ENCODE data around the gene PTCH1.
A peak's percentile ranks its signal among the peaks of the same experiment; 100 is the strongest.

The PTCH1 gene

DNA sequence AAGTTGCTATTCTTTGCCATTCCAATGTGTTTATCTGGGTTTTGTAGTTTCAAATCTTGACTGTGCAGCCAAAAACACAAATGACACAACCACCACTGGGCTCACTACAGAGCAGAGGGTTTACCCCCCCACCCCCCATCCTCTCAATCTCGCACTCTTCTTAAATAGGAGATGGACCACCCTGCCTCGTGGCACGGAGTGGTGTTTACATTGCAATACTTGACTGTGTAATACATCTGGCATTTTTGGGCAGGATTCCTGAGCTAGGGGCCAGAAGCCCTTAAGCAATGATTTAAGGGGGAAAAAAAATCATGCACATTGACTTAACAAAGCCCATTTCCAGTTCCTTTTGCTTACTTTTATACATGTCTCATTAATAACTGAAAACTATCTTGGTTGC lies 19.0 kb downstream of the PTCH1 start:
- no peak for DNase-seq

DNA sequence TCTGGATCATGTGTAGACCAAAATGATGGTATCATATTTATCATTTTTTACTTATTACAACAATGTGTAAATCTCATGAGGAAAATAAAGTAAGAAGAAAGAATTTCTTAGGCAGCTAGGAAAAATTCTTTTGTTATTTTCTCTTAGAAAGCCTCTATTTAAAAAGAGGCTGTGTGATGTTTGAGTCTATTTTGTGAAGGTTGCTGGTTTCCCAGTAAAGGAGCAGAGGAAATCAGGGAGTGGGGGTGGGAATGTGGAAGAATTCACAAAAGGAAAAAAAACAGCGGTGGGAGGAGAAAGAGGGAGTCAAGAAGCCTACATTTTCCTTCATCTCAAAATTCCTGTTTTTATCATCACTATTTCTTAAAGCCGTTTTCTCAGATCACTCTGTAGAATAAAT lies 20.1 kb downstream of the PTCH1 start:
- no peak for DNase-seq

DNA sequence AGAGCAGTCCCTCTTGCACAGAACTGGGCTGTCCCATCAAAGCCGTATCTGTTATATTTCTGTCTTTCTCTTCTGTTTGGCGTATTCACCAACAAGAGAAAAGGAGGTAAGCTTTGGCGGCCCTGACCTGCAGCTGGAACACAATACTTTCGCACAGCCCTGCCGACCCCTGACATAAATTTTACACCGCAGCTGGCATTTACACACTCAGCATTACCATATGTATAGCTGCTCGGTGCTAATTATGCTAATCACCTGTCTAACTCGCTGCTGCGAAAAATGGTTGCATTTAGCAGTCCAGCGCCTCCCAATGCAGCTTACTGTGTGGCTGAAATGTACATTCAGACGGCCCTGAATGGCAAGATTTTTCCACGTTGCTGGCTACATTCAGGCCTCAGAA lies 20.8 kb downstream of the PTCH1 start:
- no peak for DNase-seq

DNA sequence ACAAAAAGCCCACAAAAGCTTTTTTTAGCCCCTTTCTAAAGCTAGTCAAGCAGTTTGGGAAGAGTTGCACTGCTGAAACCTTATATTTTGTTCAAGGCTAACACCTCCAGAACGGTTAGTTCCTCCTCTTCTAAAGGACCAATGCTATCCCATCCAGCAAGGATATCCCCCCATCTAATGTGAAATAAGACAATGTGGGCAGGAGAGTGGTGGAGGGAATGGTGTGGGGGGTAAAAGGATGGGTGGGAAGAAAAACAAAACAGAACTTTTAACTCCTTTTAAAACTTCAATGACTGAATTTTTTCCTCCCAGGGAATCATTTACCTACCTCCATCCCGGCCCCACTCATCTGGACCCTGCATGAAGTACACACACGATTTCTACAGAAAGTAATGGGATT lies 21.2 kb downstream of the PTCH1 start:
- no peak for DNase-seq

DNA sequence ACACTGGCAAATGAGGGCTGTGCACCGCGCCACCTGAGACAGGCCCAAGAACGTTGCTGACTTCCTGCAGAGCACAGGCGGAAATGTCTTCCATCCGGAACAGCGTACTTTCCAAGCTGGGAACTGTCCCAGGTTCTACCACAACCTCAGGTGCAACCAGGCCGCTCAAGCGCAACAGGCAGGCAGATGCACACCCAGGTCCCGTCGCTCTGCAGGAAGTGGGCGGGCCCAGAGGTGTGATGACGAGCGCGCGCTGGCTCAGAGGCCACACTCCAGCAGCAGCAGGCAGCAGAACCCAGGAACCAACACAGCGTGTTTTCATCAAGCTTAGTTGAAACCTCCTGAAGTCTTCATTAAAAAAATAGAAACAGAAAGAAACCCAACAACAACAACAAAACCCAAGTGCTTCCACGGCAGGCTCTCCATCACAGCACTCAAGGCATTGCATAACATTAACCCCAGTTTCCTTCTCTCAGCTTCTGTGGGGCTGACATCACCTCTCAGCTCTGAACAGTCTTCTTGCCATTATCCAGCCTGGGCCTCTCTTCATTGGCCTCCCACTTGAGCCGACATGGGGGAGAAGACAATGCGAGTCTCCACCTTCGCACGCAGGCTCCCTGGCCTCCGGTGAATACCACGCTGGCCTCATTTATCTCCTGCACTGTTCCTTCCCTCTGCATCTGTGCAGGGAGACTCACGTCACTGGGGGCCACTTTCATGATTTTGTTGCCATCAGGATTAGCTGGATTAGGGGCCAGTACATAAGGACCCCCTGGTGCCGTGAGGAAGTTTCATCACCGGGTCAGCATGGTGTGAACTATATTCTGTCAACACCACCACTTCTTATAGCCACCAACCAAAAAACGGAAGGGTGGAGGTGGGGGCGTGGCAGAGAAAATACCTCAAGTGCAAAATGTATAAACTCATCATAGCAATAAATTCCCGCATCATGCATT lies 22.1 kb downstream of the PTCH1 start:
- DNase-seq: peak; percentile 63 to 69

DNA sequence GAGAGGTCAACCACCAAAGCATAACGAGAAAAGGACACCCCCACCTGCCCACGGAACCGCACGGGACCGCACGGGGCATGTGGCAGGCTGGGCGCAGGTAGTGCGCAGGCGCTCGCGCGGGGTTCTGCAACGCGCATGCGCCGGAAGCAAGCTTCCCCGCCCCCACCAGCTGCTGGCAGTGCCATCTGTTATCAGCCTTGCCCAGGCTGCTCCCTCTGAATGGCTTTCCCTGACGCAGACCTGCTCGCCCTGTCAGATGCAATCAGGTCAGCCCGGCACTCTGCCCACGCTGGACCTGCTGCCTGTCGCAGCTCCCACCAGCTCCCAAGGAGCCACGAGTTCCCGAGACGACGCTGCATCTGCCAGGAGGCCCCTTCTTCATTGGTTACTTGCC lies 22.8 kb downstream of the PTCH1 start:
- DNase-seq: peak; percentile 70 to 75

DNA sequence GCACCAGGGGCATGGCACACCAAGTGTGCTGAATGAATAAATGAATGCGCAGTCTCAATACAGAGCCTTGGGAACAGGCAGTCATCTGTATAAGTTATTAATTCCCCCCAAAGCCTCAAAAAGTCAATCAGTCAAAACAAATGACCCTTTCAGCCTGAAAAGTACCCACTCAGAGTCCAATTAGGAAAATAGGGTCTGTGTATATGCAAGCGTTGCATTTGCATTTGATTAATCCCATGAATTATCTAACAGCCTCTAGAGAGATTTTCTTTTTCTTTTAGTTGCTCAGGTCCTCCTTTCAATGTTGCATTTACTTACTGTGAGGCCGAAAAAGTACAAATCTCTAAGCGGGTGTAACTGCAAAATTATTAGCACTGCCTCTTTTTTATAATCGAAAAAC lies 23.4 kb downstream of the PTCH1 start:
- DNase-seq: no peak

DNA sequence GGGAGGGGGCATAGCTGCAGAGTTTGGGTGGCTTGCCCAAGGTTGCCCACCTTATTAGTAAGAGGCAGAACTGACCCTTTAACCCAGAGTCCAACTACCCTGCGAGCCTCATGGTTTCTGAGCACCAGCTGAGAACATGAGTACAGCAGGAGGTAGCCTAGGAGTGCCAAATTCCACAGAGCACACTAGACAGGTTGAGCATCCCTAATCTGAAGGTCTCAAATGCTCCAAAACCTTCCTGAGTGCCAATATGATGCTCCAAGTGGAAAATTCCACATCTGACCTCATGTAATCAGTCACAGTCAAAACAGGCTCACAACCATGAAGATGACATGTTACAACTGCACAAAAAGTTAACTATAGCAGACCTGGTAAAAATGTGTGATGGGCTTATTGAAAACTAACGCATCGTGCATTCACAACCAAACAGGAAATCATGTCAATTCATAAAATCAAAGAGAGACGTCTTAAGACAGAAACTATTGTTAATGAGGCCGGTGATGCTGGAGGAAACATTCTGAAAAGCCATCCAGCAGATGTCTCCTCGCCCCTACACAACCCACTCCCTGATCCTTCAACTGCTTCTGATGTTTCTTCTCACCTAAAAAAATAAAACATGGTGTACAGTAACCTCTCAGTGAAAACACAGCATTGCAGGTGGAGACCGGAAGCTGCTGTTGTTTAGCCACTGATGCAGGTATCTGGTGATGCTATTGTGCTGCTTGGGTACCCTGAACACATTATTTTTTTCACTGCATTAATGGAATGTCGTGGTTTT lies 25.0 kb downstream of the PTCH1 start:
- DNase-seq: no peak

DNA sequence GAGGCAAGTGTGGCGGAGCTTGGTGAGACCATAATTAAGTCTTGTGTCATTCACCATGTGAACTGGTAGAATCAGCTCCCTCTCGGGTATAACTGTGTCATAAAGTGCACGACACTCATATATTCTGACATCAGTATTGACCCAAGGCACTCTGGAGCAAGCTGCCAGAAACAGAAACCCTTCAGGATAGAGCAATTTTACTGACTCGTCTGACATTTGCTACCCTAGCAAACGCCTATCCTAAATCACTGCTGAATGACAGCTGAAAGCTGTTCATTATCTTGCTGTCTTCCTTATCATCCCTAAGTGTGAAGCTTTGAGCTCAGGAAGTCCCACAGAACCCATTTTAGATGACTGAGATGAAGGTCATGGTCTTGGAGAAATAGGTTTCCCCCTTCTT lies 27.8 kb downstream of the PTCH1 start:
- DNase-seq: no peak

DNA sequence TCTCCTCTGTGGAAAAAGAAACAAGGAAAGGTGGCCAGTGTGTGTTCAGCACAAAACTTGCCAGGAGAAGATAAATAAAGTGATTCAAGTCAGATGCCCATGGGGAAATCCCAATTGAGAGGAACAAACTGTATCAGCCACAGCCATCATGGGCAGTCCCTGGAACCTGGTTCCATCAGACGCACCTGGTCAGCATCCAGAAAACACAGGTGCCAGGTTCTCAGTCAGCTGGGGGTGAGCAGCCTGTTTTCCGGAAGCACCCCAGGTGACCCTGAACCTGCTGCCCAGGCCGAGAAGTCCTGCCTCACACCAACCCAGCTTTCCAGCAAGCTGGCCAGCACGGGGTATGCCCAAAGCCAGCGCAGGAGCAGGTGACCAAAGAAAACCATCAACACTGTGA lies 30.5 kb downstream of the PTCH1 start:
- DNase-seq: no peak

DNA sequence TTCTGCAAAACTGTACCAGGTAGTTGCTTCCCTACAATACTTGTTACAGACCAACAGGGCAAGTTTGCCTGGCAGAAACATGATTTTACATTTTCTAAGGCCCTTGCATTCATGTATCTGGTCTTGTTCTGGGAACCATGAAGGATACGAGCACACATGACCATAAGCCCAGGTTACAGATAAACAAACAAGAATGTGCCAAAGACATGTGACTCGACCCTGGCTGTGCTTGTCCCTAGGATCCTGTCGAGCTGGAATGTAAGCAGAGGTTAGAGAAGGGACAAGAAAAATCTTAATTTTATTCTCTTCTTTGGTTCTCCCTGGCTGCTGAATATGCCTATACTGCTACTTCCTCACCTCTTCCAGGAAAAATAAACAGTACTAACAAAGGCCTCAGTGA lies 32.5 kb downstream of the PTCH1 start:
- DNase-seq: no peak

DNA sequence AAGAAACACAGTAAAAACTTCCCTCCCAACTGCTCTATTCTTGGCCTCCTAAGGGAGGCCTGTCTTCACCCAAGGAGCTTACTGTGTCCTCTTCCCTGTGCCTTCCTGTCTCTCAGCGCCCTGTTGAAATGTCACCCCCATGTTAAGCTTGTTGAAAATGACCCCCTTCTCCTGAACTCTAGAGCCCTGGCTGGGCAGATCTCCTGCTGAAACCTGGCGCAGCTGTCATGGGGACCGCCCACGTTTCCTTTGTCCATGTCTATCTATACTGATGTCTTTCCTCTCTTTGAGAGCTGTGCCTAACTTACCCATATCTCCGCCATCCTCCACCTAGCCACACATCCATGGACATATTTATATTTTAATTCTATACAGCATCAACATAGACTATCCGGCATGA lies 33.3 kb downstream of the PTCH1 start:
- no peak for DNase-seq

DNA sequence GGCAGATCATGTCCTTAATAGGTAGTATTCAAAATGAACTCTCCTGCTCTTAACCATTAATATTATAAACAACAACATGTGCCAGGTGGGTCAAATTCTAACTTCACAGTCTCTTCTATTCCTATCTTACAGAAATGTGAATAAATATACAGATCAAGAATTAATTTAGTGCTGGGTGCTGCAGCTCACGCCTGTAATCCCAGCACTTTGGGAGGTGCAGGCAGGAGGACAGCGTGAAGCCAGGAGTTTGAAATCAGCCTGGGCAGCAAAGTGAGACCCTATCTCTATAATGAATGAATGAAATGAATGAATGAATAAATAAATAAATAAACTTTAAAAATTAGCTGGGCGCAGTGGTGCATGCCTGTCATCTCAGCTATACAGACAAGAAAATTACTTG lies 34.1 kb downstream of the PTCH1 start:
- no peak for DNase-seq

DNA sequence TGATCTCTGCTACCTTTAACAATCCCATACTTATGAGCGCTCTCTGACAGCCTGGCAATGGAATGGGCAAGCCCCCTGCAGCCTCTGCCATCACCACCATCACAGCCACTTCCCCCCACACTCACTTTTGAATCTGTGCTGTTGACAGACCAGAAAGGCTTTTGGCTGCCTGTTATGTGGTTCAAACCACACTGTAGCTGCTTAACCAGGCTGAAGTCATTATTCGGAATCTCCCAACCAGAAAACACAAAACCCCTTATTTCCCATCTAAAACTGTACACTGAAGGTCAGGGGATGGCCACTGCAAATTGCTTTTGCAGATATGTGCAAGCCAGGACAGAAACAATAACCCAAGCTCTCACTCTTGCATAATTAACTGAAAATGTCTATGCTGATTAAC lies 35.8 kb downstream of the PTCH1 start:
- no peak for DNase-seq

DNA sequence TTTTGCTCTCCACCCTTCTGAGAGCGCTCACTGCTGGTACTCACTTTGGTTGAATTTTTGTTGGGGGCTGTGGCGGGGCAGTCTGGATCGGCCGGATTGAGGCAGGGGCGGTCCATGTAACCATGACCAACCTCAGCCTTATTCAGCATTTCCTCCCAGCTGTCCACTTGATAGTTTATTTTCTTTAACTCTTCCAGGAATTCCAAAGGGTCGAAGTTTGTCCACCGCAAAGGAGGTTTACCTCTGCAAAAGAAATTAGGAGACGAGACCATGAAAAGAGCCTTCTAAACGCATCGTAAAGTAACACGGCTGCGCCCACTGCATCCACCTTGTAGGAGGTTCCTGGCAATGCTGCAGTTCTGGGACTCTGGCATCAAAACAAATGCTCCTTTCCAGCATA lies 36.4 kb downstream of the PTCH1 start:
- no peak for DNase-seq

DNA sequence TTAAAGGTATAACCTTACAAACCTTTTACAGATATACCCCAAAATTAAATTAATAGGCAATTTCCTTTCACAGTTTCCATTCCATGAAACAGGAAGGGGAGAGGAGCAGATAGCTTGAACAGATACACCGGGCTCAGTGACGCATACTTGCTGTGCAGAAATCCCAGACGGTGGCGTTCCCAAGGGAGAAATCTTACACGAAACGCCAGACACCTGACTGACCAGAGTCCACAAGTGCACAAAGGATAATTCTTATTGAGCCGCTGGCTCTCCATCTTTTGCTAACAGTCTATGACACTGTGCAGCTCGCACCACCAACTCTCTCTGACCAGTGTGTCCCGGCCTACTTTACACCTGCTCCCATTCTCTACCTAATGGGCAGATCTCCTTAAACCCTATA lies 37.4 kb downstream of the PTCH1 start:
- no peak for DNase-seq

DNA sequence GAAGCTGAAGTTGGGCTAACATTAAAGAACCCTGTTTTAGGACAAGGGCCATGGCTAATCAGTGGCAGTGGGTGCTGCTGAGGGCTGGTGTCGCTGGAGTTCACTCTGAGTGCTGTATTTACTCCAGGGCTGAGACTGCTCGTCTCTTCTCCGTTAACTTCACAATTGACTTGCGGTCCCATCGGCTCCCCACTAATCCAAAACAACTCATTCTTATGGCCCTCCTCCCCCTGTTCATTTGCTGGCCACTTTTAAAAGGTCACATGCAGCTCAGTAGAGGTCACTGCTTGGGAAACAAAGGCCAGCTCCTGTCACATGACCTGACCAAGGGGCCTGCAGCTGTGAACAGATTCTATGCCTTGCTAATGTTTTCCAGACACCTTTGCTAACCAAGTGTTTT lies 38.4 kb downstream of the PTCH1 start:
- no peak for DNase-seq

DNA sequence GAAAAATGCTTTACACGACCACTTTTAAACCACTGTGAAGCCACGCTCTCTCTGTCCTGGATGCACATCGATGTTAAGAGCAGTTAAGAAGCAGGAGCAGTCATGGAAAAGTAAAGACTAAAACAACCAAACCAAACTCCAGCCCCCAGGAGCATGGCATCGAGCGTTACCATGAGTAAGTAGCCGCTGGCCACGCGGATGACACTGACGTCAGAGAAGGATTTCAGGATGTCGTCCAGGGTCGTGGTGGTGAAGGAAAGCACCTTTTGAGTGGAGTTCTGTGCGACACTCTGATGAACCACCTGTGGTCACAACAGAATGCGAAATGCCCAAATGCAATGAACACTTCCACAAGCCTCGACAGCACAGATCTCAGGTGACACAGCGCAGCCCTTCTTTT lies 38.9 kb downstream of the PTCH1 start:
- no peak for DNase-seq

DNA sequence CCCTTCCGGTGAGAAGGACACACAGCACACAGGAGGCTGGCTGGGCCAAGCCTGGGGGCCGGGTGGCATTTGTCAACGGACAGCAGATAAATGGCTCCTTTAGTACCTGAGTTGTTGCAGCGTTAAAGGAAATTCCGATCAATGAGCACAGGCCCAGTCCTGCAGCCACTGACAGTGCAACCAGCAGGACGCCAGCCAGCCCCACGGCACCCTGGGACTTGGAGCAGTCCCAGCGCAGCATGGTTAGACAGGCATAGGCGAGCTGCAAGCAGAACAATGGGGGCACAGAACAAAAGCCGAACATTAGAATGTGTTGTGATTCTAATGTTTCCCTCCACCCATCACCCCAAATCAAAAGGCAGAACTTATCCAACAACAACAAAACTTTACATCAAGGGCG lies 39.3 kb downstream of the PTCH1 start:
- no peak for DNase-seq

DNA sequence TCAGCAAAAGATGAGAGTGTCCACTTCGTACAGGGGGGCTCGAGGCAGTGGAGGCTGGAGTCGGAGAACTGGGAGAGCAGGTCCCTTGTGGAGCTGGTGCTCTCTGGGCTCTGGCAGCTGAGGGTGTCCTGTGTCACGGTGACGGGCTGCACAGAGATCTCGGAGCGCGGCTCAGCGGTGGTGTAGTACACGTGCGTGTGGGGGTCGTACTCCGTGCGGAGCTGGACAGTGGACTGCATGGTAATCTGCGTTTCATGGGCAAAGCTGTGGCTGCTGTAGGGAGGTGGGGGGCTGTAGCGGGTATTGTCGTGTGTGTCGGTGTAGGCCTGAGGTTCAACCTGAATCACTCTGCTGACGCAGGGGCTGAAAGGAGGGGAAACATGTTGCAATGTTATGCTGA lies 48.0 kb downstream of the PTCH1 start:
- DNase-seq: no peak

DNA sequence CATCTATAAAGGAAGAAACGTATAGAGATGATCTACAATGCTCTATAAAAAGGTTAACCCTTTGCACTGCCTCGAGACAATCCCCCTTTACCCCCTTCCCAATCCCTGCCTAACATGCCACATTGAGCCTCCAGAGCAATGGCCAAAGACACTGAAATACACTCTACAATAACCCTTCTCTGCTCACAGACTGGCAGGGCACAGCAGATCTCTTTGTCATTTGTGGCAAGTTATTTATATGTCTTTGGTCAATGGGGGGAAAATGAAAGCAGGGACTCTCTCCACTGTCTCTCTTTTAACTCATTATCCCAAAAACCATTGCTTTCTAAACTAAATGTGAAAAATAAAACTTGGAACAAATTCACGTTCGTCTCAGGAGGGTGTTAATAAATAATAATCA lies 51.7 kb downstream of the PTCH1 start:
- no peak for DNase-seq

DNA sequence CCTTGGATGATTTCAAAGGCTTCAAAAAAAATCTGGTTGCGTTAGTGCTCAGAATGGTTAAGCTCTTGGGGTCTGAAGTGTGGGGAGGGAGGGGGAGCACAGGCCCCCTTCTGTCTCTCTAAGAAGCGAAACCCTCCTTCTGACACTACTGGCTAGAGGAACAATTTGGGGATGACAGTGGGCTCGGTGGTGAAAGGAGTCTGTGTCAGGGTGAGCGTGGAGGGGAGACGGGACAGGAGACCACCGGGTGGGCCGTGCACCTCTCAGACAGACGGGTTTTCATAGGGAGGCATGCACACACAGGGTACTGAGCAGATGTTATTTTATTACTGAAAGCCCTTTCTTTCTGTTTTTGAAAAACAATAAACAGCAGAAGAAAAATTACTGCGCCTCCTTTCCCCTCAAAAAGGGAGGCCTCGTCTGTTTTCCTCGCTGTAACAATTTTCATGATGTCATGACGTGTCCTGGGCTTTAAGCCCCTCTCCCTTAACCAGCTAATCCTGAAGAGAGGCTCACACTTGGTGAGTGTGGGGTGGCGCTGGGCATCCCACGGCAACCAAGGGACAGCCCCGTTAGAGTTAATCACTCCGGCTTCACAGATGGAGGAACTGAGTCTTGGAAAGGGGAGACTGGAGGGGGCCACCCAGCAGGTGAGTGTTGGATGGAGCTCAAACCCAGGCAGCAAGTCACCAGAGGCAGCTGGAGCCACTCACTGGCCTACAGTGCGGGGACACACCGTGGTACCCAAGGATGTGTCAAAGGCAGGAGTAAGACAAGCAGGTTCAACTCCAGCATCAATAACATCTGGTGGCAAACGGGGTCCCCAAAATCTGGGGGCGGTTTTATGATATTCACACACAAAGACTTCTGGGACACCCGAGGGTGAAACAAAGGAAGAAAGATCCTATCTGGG lies 53.4 kb downstream of the PTCH1 start:
- no peak for DNase-seq
